ENCODE results near the gene SERGEF. TPM values are rescaled to one million over a fixed set of nuclear protein-coding genes. Genes with fewer than 3 reads are reported as not detected.

SERGEF gene
- total RNA-seq, 6 experiments from 2014 or later, result 8.4 to 19.5 (median 15.8) TPM

- DNase-seq (no peak), ATAC-seq (no peak)
- intact Hi-C loops (cut with DNase I), result no loop called here
- Histone ChIP-seq H3K4me3 (no peak overlapping the region), H3K27ac (no peak overlapping the region), H3K4me1 (no peaks in the 10 kb centered on the region), H3K36me3 (no peaks in the 10 kb centered on the region), H3K9me3 (no peaks in the 10 kb centered on the region), H3K27me3 (no peaks in the 10 kb centered on the region)
- TF ChIP-seq POLR2A (IDR thresholded peaks at IDR 0.05), result no peak
- no peak for TF ChIP-seq CTCF (IDR thresholded peaks at IDR 0.05)
Measured at GRCh38 chr11:17791144-17791543, 221.7 kb downstream of the SERGEF start.

GRCh38 chr11:17790453-17790852 is 222.4 kb downstream of the SERGEF start:
- Histone ChIP-seq H3K4me3 (no peak overlapping the region), H3K9me3 (no peaks in the 10 kb centered on the region), H3K4me1 (no peaks in the 10 kb centered on the region), H3K27me3 (no peaks in the 10 kb centered on the region), H3K27ac (no peak overlapping the region), H3K36me3 (no peaks in the 10 kb centered on the region)
- 90% methylated on average over 1 of the region's 1 CpG for WGBS (ENCODE audit: insufficient coverage, low coverage, low lambda C conversion rate, missing lambda C conversion rate)
- ATAC-seq (no peak), DNase-seq (no peak)
- TF ChIP-seq CTCF (IDR thresholded peaks at IDR 0.05) (no peak), POLR2A (IDR thresholded peaks at IDR 0.05) (no peak)
- intact Hi-C loops (cut with DNase I), result no loop called here

- ATAC-seq (no peak), DNase-seq (no peak)
- WGBS (ENCODE audit: insufficient coverage, low coverage, low lambda C conversion rate, missing lambda C conversion rate), result 98% methylated on average over 5 of the region's 5 CpGs
- Histone ChIP-seq H3K27me3 (no peaks in the 10 kb centered on the region), H3K9me3 (no peaks in the 10 kb centered on the region), H3K27ac (no peak overlapping the region), H3K4me1 (no peaks in the 10 kb centered on the region), H3K4me3 (no peak overlapping the region), H3K36me3 (no peaks in the 10 kb centered on the region)
- intact Hi-C loops (cut with DNase I), result no loop called here
- TF ChIP-seq POLR2A (IDR thresholded peaks at IDR 0.05) (no peak), CTCF (IDR thresholded peaks at IDR 0.05) (no peak)
Measured at GRCh38 chr11:17788084-17788483, 224.8 kb downstream of the SERGEF start.

DNA sequence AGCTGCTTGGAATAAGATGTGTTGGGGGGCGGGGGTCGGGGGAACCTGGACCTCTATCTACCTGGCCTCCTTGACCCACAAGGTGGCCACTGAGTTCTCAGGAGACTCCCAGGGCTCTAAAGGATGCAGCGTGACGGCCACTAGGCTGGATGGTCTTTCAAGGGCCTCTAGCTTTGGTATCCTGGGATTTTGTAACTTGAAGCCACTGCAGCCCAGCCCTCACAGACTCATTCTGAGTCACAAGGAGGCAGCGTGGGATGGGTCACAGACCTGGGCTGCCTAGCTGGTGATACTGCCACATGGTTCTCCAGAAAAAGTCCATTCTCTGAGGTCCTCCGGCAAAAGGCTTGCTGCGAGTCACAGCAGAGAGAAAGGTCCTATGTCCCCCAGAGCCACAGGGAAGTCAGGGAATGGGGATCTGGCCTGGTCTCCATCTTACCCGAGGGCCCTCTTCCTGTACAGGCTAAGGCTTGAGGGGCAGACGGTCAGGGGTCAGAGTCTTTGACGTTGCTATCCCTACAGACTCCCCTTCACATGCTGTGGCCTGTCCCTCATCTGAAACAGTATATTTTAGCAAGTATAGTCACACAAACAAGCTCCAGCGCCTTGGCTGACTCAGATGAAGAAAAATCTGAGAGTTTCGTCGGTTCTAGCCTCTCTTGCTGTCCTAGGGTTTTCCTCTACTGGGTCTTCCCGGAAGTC is 225.9 kb downstream of the SERGEF start:
- Histone ChIP-seq H3K9me3 (no peaks in the 10 kb centered on the region), H3K4me1 (peaks cover 0 to 3% (median 0%) of the 10 kb centered on the region in 4 donors), H3K4me3 (no peak overlapping the region), H3K36me3 (no peaks in the 10 kb centered on the region), H3K27me3 (no peaks in the 10 kb centered on the region), H3K27ac (no peak overlapping the region)
- DNase-seq, result no peak
- ATAC-seq, result no peak
- intact Hi-C loops (cut with DNase I), result no loop called here
- WGBS (ENCODE audit: insufficient coverage, low coverage, low lambda C conversion rate, missing lambda C conversion rate), result 80% methylated on average over 1 of the region's 14 CpGs
- TF ChIP-seq CTCF (IDR thresholded peaks at IDR 0.05) (no peak), POLR2A (IDR thresholded peaks at IDR 0.05) (no peak)

GRCh38 chr11:17783878-17784277 is 229.0 kb downstream of the SERGEF start:
- WGBS (ENCODE audit: insufficient coverage, low coverage, low lambda C conversion rate, missing lambda C conversion rate), result 73% methylated on average over 2 of the region's 4 CpGs
- Histone ChIP-seq H3K4me1 (peaks cover 0 to 3% (median 0%) of the 10 kb centered on the region in 4 donors), H3K36me3 (no peaks in the 10 kb centered on the region), H3K27me3 (no peaks in the 10 kb centered on the region), H3K9me3 (no peaks in the 10 kb centered on the region), H3K4me3 (no peak overlapping the region), H3K27ac (no peak overlapping the region)
- intact Hi-C loops (cut with DNase I), result no loop called here
- ATAC-seq, result no peak
- DNase-seq, result no peak
- TF ChIP-seq CTCF (IDR thresholded peaks at IDR 0.05) (no peak), POLR2A (IDR thresholded peaks at IDR 0.05) (no peak)
